GM19397 (cell line): ENCODE measurements around the gene KDM5C.
"Not testable (repeated sequence)": the region's sequence is repeated elsewhere in the genome, so short reads cannot be mapped to it uniquely, and the experiment has no call there.

ENCODE experiments used
- ATAC-seq: cut with Tn5 transposase; IDR thresholded peaks from one replicate; pipeline ENCODE4 v1.9.1; 2021; ENCODE audit warnings: mild to moderate bottlenecking, moderate library complexity; ENCODE audit not compliant: unreplicated experiment

KDM5C gene

GRCh38 chrX:53194308-53194707 lies 30.7 kb downstream of the KDM5C start:
- ATAC-seq: no peak

GRCh38 chrX:53193093-53193492 lies 31.9 kb downstream of the KDM5C start:
- no peak for ATAC-seq

- ATAC-seq: no peak
Observed at GRCh38 chrX:53190363-53190960, 34.5 kb downstream of the KDM5C start.

- ATAC-seq: peak; percentile 77
Observed at GRCh38 chrX:53188763-53189162, 36.2 kb downstream of the KDM5C start.

GRCh38 chrX:53186351-53186750 lies 38.7 kb downstream of the KDM5C start:
- ATAC-seq: no peak

- no peak for ATAC-seq
Observed at GRCh38 chrX:53184836-53185235, 40.2 kb downstream of the KDM5C start.

- no peak for ATAC-seq
Observed at GRCh38 chrX:53171356-53171755, 53.7 kb downstream of the KDM5C start.

- no peak for ATAC-seq
Observed at GRCh38 chrX:53166103-53166502, 58.9 kb downstream of the KDM5C start.

GRCh38 chrX:53164566-53164965 lies 60.4 kb downstream of the KDM5C start:
- not testable (repeated sequence) for ATAC-seq

GRCh38 chrX:53163436-53163835 lies 61.6 kb downstream of the KDM5C start:
- no peak for ATAC-seq

GRCh38 chrX:53160297-53160983 lies 64.6 kb downstream of the KDM5C start:
- no peak for ATAC-seq

GRCh38 chrX:53159184-53159583 lies 65.8 kb downstream of the KDM5C start:
- no peak for ATAC-seq

GRCh38 chrX:53156207-53156596 lies 68.8 kb downstream of the KDM5C start:
- no peak for ATAC-seq

GRCh38 chrX:53155512-53156206 lies 69.3 kb downstream of the KDM5C start:
- no peak for ATAC-seq

GRCh38 chrX:53153581-53153980 lies 71.4 kb downstream of the KDM5C start:
- ATAC-seq: no peak
